RWPE2 (cell line): ENCODE results near the gene TMEM205.
"Not testable (repeated sequence)": the region's sequence is repeated elsewhere in the genome, so short reads cannot be mapped to it uniquely, and the experiment has no call there.

Source experiments
- ATAC-seq: fragments of 200-7000 bp; cut with Tn5 transposase; 3 replicates; pipeline ENCODE4 v1.9.1; 2021; ENCODE audit warnings: low read depth
- DNase-seq: peaks from one replicate; pipeline ENCODE4 v3.0.0-alpha.2; 2020; ENCODE audit warnings: low spot score
- H3K27ac ChIP-seq: fragments of 450-650 bp; 2 replicates; pipeline ENCODE4 v1.5.1; 2017; ENCODE audit warnings: mild to moderate bottlenecking; ENCODE audit not compliant: poor library complexity, severe bottlenecking
- H3K27me3 ChIP-seq: fragments of 250-450 bp; sonication (Bioruptor Pico); 2 replicates; pipeline ENCODE4 v1.5.1; 2021; ENCODE audit warnings: mild to moderate bottlenecking, moderate library complexity; ENCODE audit not compliant: insufficient read depth, poor library complexity, severe bottlenecking
- H3K36me3 ChIP-seq: fragments of 250-450 bp; sonication (Bioruptor Pico); 2 replicates; pipeline ENCODE4 v1.5.1; 2020; ENCODE audit warnings: low read depth, mild to moderate bottlenecking, moderate library complexity
- H3K4me1 ChIP-seq: fragments of 250-450 bp; sonication (Bioruptor Pico); 2 replicates; pipeline ENCODE4 v1.5.1; 2021; ENCODE audit warnings: mild to moderate bottlenecking, moderate library complexity; ENCODE audit not compliant: insufficient read depth, poor library complexity, severe bottlenecking
- H3K4me3 ChIP-seq: fragments of 250-450 bp; sonication (Bioruptor Pico); 2 replicates; pipeline ENCODE4 v1.5.1; 2021; ENCODE audit warnings: mild to moderate bottlenecking, moderate library complexity; ENCODE audit not compliant: severe bottlenecking
- H3K9me3 ChIP-seq: fragments of 250-450 bp; sonication (Bioruptor Pico); 2 replicates; pipeline ENCODE4 v1.5.1; 2021; ENCODE audit warnings: mild to moderate bottlenecking, moderate library complexity; ENCODE audit not compliant: severe bottlenecking
- CTCF ChIP-seq: fragments of 450-650 bp; IDR thresholded peaks from one replicate; pipeline ENCODE4 v1.5.1; 2017; ENCODE audit warnings: mild to moderate bottlenecking, moderate library complexity; ENCODE audit not compliant: poor library complexity, severe bottlenecking

TMEM205 gene

GRCh38 chr19:11338569-11339253 is 7.4 kb downstream of the TMEM205 start:
- Histone ChIP-seq H3K27me3 (no peaks in the 10 kb centered on the region), H3K36me3 (peaks cover 34% of the 10 kb centered on the region), H3K4me1 (no peaks in the 10 kb centered on the region), H3K27ac (peak overlapping the region; percentile 42), H3K9me3 (no peaks in the 10 kb centered on the region), H3K4me3 (peak overlapping the region; percentile 63)
- DNase-seq (no peak), ATAC-seq (peak; percentile 53)
- TF ChIP-seq CTCF: no peak

GRCh38 chr19:11338121-11338520 is 7.9 kb downstream of the TMEM205 start:
- H3K27me3 ChIP-seq: no peaks in the 10 kb centered on the region
- no peak overlapping the region for H3K4me3 ChIP-seq
- DNase-seq: no peak
- no peak for ATAC-seq
- no peaks in the 10 kb centered on the region for H3K9me3 ChIP-seq
- peak overlapping the region; percentile 42 for H3K27ac ChIP-seq
- TF ChIP-seq CTCF: no peak
- no peaks in the 10 kb centered on the region for H3K4me1 ChIP-seq
- H3K36me3 ChIP-seq: peaks cover 40% of the 10 kb centered on the region

- H3K9me3 ChIP-seq: no peaks in the 10 kb centered on the region
- no peaks in the 10 kb centered on the region for H3K4me1 ChIP-seq
- no peak overlapping the region for H3K27ac ChIP-seq
- no peak overlapping the region for H3K4me3 ChIP-seq
- DNase-seq: no peak
- ATAC-seq: no peak
- no peak for TF ChIP-seq CTCF
- peaks cover 50% of the 10 kb centered on the region for H3K36me3 ChIP-seq
- no peaks in the 10 kb centered on the region for H3K27me3 ChIP-seq
These were observed 9.0 kb downstream of the TMEM205 start for GRCh38 chr19:11337080-11337479.

- no peak for ATAC-seq
- Histone ChIP-seq H3K4me1 (no peaks in the 10 kb centered on the region), H3K4me3 (no peak overlapping the region), H3K27me3 (no peaks in the 10 kb centered on the region), H3K36me3 (peaks cover 57% of the 10 kb centered on the region), H3K27ac (no peak overlapping the region), H3K9me3 (no peaks in the 10 kb centered on the region)
- no peak for TF ChIP-seq CTCF
- no peak for DNase-seq
These were observed 10.5 kb downstream of the TMEM205 start for GRCh38 chr19:11335449-11336146.

GRCh38 chr19:11333838-11334237 is 12.2 kb downstream of the TMEM205 start:
- H3K27me3 ChIP-seq, ATAC-seq, H3K9me3 ChIP-seq, H3K4me3 ChIP-seq, H3K27ac ChIP-seq, H3K4me1 ChIP-seq, DNase-seq: not testable (repeated sequence)
- peaks cover 74% of the 10 kb centered on the region for H3K36me3 ChIP-seq
